PC-9 (cell line): Measurements from ENCODE around the gene RRP12. TPM values are rescaled to one million over a fixed set of nuclear protein-coding genes. Genes with fewer than 3 reads are reported as not detected.

Source experiments
- BruUV-seq: library from RNA; stranded (reverse); fragments of 400-500 nt; replicated peaks from 2 replicates; lab custom pipeline; 2021; lab: Mats Ljungman, UMichigan
- CTCF ChIA-PET: fragments of 300-600 bp; sonication (Branson Sonifier 250); formaldehyde crosslinking; loops from one replicate; lab custom pipeline; 2022; ENCODE audit warnings: antibody characterized with exemption; lab: Charles Lee
- POLR2A ChIA-PET: fragments of 300-600 bp; sonication (Branson Sonifier 250); formaldehyde crosslinking; loops from one replicate; lab custom pipeline; 2022; ENCODE audit warnings: antibody characterized with exemption; ENCODE audit not compliant: unreplicated experiment; lab: Charles Lee
- DNase-seq, 2 experiments: peaks; one replicate each; pipeline versions ENCODE4 v3.0.0 to v3.0.0-alpha.2; 2015 to 2022; ENCODE audit warnings: mixed read lengths in 1 of 2
- H2AFZ ChIP-seq: fragments of 200-600 bp; sonication (generic); 2 replicates; pipeline ENCODE4 v1.8.1; 2017; ENCODE audit warnings: antibody characterized with exemption
- H3F3A ChIP-seq: fragments of 200-600 bp; sonication (generic); 2 replicates; pipeline ENCODE4 v1.8.1; 2017; ENCODE audit warnings: antibody characterized with exemption, mild to moderate bottlenecking, low read depth; ENCODE audit not compliant: insufficient read depth
- H3K27ac ChIP-seq: fragments of 200-600 bp; sonication (generic); 2 replicates; pipeline ENCODE4 v1.6.1; 2016; ENCODE audit warnings: mixed run types
- H3K27me3 ChIP-seq: fragments of 200-600 bp; sonication (generic); 2 replicates; pipeline ENCODE4 v1.6.1; 2016; ENCODE audit warnings: low read depth, mixed run types; ENCODE audit not compliant: insufficient read depth
- H3K36me3 ChIP-seq: fragments of 200-600 bp; sonication (generic); 2 replicates; pipeline ENCODE4 v1.6.1; 2016; ENCODE audit warnings: low read depth, mixed run types
- H3K4me1 ChIP-seq: fragments of 200-600 bp; sonication (generic); replicated peaks from 2 replicates; pipeline ENCODE4 v1.6.1; 2016; ENCODE audit warnings: mixed run types; ENCODE audit not compliant: insufficient read depth
- H3K4me2 ChIP-seq: fragments of 200-600 bp; sonication (generic); 2 replicates; pipeline ENCODE4 v1.6.1; 2017; ENCODE audit warnings: mixed run types
- H3K4me3 ChIP-seq: fragments of 200-600 bp; sonication (generic); 2 replicates; pipeline ENCODE4 v1.6.1; 2016; ENCODE audit warnings: mixed run types
- H3K79me2 ChIP-seq: fragments of 200-600 bp; sonication (generic); 2 replicates; pipeline ENCODE4 v1.6.1; 2017; ENCODE audit warnings: low read depth, mixed run types
- H3K9me2 ChIP-seq: fragments of 200-600 bp; sonication (generic); 2 replicates; pipeline ENCODE4 v1.8.1; 2017; ENCODE audit warnings: mild to moderate bottlenecking; ENCODE audit not compliant: insufficient read depth
- H3K9me3 ChIP-seq: fragments of 200-600 bp; sonication (generic); 2 replicates; pipeline ENCODE4 v1.8.1; 2016; ENCODE audit warnings: low read depth; ENCODE audit not compliant: insufficient read depth
- H4K20me1 ChIP-seq: fragments of 200-600 bp; sonication (generic); 2 replicates; pipeline ENCODE4 v1.8.1; 2017; ENCODE audit not compliant: insufficient read depth
- EZH2 ChIP-seq: fragments of 200-600 bp; sonication (generic); IDR thresholded peaks from 2 replicates; pipeline ENCODE4 v1.8.0; 2017; ENCODE audit warnings: antibody characterized with exemption, low read depth
- intact Hi-C: fragments of 100-400 bp; cut with micrococcal nuclease; formaldehyde crosslinking; loops from one replicate; pipeline ENCODE4 v1.10.0; 2022; ENCODE audit not compliant: unreplicated experiment
- total RNA-seq: library from RNA; stranded (reverse); gene quantifications from 2 replicates; pipeline ENCODE4 v1.2.3, GENCODE V29; 2021
- TF ChIP-seq, protein P1 (sequence below): fragments of 200-600 bp; sonication (generic); conservative IDR thresholded peaks from 2 replicates; pipeline ENCODE4 v1.6.1; 2017; ENCODE audit warnings: mixed run types, antibody characterized with exemption, mild to moderate bottlenecking, moderate library complexity

Gene RRP12
- total RNA-seq, 1 experiment from 2014 or later: 34.3 TPM

- Histone ChIP-seq H3K4me2 (no peak overlapping the region), H3K27me3 (no peaks in the 10 kb centered on the region), H3K36me3 (no peaks in the 10 kb centered on the region; the same call in 1 of the 2 replicates), H2AFZ (no peak overlapping the region), H3F3A (no peaks in the 10 kb centered on the region), H4K20me1 (no peaks in the 10 kb centered on the region), H3K27ac (no peak overlapping the region), H3K79me2 (no peaks in the 10 kb centered on the region), H3K9me3 (no peaks in the 10 kb centered on the region), H3K4me1 (no peaks in the 10 kb centered on the region), H3K9me2 (no peaks in the 10 kb centered on the region), H3K4me3 (no peak overlapping the region)
- TF ChIP-seq, protein P1, sequence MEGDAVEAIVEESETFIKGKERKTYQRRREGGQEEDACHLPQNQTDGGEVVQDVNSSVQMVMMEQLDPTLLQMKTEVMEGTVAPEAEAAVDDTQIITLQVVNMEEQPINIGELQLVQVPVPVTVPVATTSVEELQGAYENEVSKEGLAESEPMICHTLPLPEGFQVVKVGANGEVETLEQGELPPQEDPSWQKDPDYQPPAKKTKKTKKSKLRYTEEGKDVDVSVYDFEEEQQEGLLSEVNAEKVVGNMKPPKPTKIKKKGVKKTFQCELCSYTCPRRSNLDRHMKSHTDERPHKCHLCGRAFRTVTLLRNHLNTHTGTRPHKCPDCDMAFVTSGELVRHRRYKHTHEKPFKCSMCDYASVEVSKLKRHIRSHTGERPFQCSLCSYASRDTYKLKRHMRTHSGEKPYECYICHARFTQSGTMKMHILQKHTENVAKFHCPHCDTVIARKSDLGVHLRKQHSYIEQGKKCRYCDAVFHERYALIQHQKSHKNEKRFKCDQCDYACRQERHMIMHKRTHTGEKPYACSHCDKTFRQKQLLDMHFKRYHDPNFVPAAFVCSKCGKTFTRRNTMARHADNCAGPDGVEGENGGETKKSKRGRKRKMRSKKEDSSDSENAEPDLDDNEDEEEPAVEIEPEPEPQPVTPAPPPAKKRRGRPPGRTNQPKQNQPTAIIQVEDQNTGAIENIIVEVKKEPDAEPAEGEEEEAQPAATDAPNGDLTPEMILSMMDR: no peak
- no peak for TF ChIP-seq EZH2
- intact Hi-C loops: no loop called here
- DNase-seq: no peak
- ChIA-PET POLR2A (no interaction called here), CTCF (no interaction called here)
- BruUV-seq: no TSS peak
Observed at GRCh38 chr10:97367126-97367649, 34.0 kb downstream of the RRP12 start.

GRCh38 chr10:97366572-97366971 is 34.6 kb downstream of the RRP12 start:
- no peaks in the 10 kb centered on the region for H3K79me2 ChIP-seq
- no peak for DNase-seq
- H2AFZ ChIP-seq: no peak overlapping the region
- POLR2A ChIA-PET: no interaction called here
- H4K20me1 ChIP-seq: no peaks in the 10 kb centered on the region
- CTCF ChIA-PET: no interaction called here
- H3F3A ChIP-seq: no peaks in the 10 kb centered on the region
- H3K4me1 ChIP-seq: no peaks in the 10 kb centered on the region
- no peaks in the 10 kb centered on the region for H3K9me3 ChIP-seq
- no TSS peak for BruUV-seq
- H3K27me3 ChIP-seq: no peaks in the 10 kb centered on the region
- H3K9me2 ChIP-seq: no peaks in the 10 kb centered on the region
- TF ChIP-seq, protein P1: no peak
- TF ChIP-seq EZH2: no peak
- H3K27ac ChIP-seq: no peak overlapping the region
- no peaks in the 10 kb centered on the region for H3K36me3 ChIP-seq
- H3K4me2 ChIP-seq: no peak overlapping the region
- no peak overlapping the region for H3K4me3 ChIP-seq
- intact Hi-C loops: no loop called here

GRCh38 chr10:97365761-97366351 is 35.3 kb downstream of the RRP12 start:
- H3K4me1 ChIP-seq: no peaks in the 10 kb centered on the region
- no peak for TF ChIP-seq EZH2
- TF ChIP-seq, protein P1: no peak
- BruUV-seq: no TSS peak
- H3K79me2 ChIP-seq: no peaks in the 10 kb centered on the region
- no peaks in the 10 kb centered on the region for H3K27me3 ChIP-seq
- no peaks in the 10 kb centered on the region for H3K9me3 ChIP-seq
- ChIA-PET CTCF (no interaction called here), POLR2A (no interaction called here)
- no peak overlapping the region for H3K27ac ChIP-seq
- H4K20me1 ChIP-seq: no peaks in the 10 kb centered on the region
- H3K9me2 ChIP-seq: no peaks in the 10 kb centered on the region
- H3K4me2 ChIP-seq: no peak overlapping the region
- H2AFZ ChIP-seq: no peak overlapping the region
- no peak overlapping the region for H3K4me3 ChIP-seq
- no peak for DNase-seq
- no peaks in the 10 kb centered on the region for H3K36me3 ChIP-seq
- no peaks in the 10 kb centered on the region for H3F3A ChIP-seq
- intact Hi-C loops: no loop called here
